HepG2 (cell line): ENCODE measurements around the gene MAP2K2. TPM values are rescaled to one million over a fixed set of nuclear protein-coding genes. Genes with fewer than 3 reads are reported as not detected.

ENCODE experiments used
- DR1 ChIP-seq: sonication (generic); formaldehyde crosslinking; IDR thresholded peaks from 2 replicates; pipeline ENCODE4 v1.8.0; 2021; ENCODE audit warnings: mild to moderate bottlenecking, missing genetic modification reagents, inconsistent platforms
- PREB ChIP-seq: sonication (generic); formaldehyde crosslinking; IDR thresholded peaks from 2 replicates; pipeline ENCODE4 v1.4.0; 2020; ENCODE audit warnings: missing genetic modification reagents
- TFDP1 ChIP-seq: IDR thresholded peaks from 2 replicates; pipeline ENCODE4 v1.6.1; 2016; ENCODE audit warnings: missing compliant biosample characterization, missing genetic modification reagents, borderline replicate concordance
- ZBTB20 ChIP-seq: sonication (generic); formaldehyde crosslinking; IDR thresholded peaks from 2 replicates; pipeline ENCODE4 v1.8.1; 2023; ENCODE audit warnings: missing genetic modification reagents, low read depth, mild to moderate bottlenecking, borderline replicate concordance
- ZNF256 ChIP-seq: sonication (generic); formaldehyde crosslinking; conservative IDR thresholded peaks from 2 replicates; pipeline ENCODE4 v1.4.0; 2020; ENCODE audit warnings: missing genetic modification reagents
- ZNF343 ChIP-seq: sonication (generic); formaldehyde crosslinking; IDR thresholded peaks from 2 replicates; pipeline ENCODE4 v1.4.0; 2020; ENCODE audit warnings: mild to moderate bottlenecking, missing genetic modification reagents
- ZNF687 ChIP-seq: sonication (generic); formaldehyde crosslinking; IDR thresholded peaks from 2 replicates; pipeline ENCODE4 v1.5.1; 2020; ENCODE audit warnings: mild to moderate bottlenecking, missing genetic modification reagents, moderate library complexity
- ZNF782 ChIP-seq: sonication (generic); formaldehyde crosslinking; IDR thresholded peaks from 2 replicates; pipeline ENCODE4 v1.4.0; 2020; ENCODE audit warnings: missing genetic modification reagents, mild to moderate bottlenecking, borderline replicate concordance
- polyA plus RNA-seq, 8 experiments: library from polyadenylated mRNA; depleted of rRNA in 3 of 8; stranded (reverse) in 7 of 8; unstranded in 1 of 8; fragments of >200 nt; fragmentation: Illumina TruSeq in 4 of 8; extraction: Trizol in 4 of 8; gene quantifications; 2 replicates each; pipeline versions ENCODE4 v1.2.1 to v1.2.3, GENCODE V29; 2011 to 2016; ENCODE audit warnings: low read depth in 4 of 8, missing spikeins in 1 of 8, mixed read lengths in 1 of 8; ENCODE audit not compliant: insufficient read depth in 1 of 8
- total RNA-seq, 5 experiments: library from RNA; depleted of rRNA; stranded (reverse); fragments of >200 nt; fragmentation: Illumina TruSeq; extraction: Trizol; gene quantifications; 2 replicates each; pipeline ENCODE4 v1.2.3, GENCODE V29; 2016; ENCODE audit warnings: low read depth in 1 of 5

The MAP2K2 gene
- total and polyA plus RNA-seq, 2 of the 13 experiments (the other 11 are each of a cell fraction or from before 2014, with no cell fraction given): 70.3 to 80.9 TPM

- no peak for TF ChIP-seq PREB (CRISPR knock-in tag)
- TF ChIP-seq TFDP1 (CRISPR knock-in tag): no peak
- TF ChIP-seq ZNF782: no peak
- no peak for TF ChIP-seq DR1 (CRISPR knock-in tag)
- peak; percentile 40; the same call in 1 of the 2 replicates for TF ChIP-seq ZNF687 (CRISPR knock-in tag)
- no peak for TF ChIP-seq ZNF343 (CRISPR knock-in tag)
- TF ChIP-seq ZBTB20 (CRISPR knock-in tag): no peak
- no peak for TF ChIP-seq ZNF256 (CRISPR knock-in tag)
Observed at GRCh38 chr19:4154571-4155312, 30.8 kb upstream of the MAP2K2 start (continued).
